DMS53 (cell line): ENCODE measurements around the gene SETBP1.
"Not testable (repeated sequence)": the region's sequence is repeated elsewhere in the genome, so short reads cannot be mapped to it uniquely, and the experiment has no call there.

Experiments
- DNase-seq: peaks from one replicate; lab custom pipeline; 2025; lab: John Stamatoyannopoulos, UW

The SETBP1 gene

GRCh38 chr18:44704135-44704789, 23.6 kb downstream of the SETBP1 start:
- DNase-seq: no peak

- DNase-seq: no peak
Observed at GRCh38 chr18:44705075-44705675, 24.5 kb downstream of the SETBP1 start.

GRCh38 chr18:44708451-44709083, 27.9 kb downstream of the SETBP1 start:
- no peak for DNase-seq

- DNase-seq: no peak
Observed at GRCh38 chr18:44709307-44710126, 28.8 kb downstream of the SETBP1 start.

GRCh38 chr18:44710931-44711330, 30.2 kb downstream of the SETBP1 start:
- no peak for DNase-seq

GRCh38 chr18:44712025-44712424, 31.3 kb downstream of the SETBP1 start:
- no peak for DNase-seq

- no peak for DNase-seq
Observed at GRCh38 chr18:44713435-44713834, 32.7 kb downstream of the SETBP1 start.

- DNase-seq: no peak
Observed at GRCh38 chr18:44714376-44714775, 33.7 kb downstream of the SETBP1 start.

GRCh38 chr18:44715245-44715644, 34.6 kb downstream of the SETBP1 start:
- DNase-seq: no peak

- DNase-seq: no peak
Observed at GRCh38 chr18:44715842-44716241, 35.2 kb downstream of the SETBP1 start.

- DNase-seq: no peak
Observed at GRCh38 chr18:44716697-44717163, 36.0 kb downstream of the SETBP1 start.

- DNase-seq: no peak
Observed at GRCh38 chr18:44719519-44720060, 38.9 kb downstream of the SETBP1 start.

- DNase-seq: not testable (repeated sequence)
Observed at GRCh38 chr18:44721748-44722147, 41.1 kb downstream of the SETBP1 start.

- DNase-seq: no peak
Observed at GRCh38 chr18:44723411-44723810, 42.7 kb downstream of the SETBP1 start.

- DNase-seq: no peak
Observed at GRCh38 chr18:44724105-44724778, 43.6 kb downstream of the SETBP1 start.

GRCh38 chr18:44725300-44726058, 44.8 kb downstream of the SETBP1 start:
- DNase-seq: peak; percentile 50

- no peak for DNase-seq
Observed at GRCh38 chr18:44726059-44726421, 45.4 kb downstream of the SETBP1 start.

GRCh38 chr18:44727291-44727690, 46.6 kb downstream of the SETBP1 start:
- DNase-seq: no peak

GRCh38 chr18:44729631-44730101, 49.0 kb downstream of the SETBP1 start:
- DNase-seq: no peak

- DNase-seq: no peak
Observed at GRCh38 chr18:44730803-44731529, 50.3 kb downstream of the SETBP1 start.
